ENCODE measurements around the gene MAP3K13.

DNA sequence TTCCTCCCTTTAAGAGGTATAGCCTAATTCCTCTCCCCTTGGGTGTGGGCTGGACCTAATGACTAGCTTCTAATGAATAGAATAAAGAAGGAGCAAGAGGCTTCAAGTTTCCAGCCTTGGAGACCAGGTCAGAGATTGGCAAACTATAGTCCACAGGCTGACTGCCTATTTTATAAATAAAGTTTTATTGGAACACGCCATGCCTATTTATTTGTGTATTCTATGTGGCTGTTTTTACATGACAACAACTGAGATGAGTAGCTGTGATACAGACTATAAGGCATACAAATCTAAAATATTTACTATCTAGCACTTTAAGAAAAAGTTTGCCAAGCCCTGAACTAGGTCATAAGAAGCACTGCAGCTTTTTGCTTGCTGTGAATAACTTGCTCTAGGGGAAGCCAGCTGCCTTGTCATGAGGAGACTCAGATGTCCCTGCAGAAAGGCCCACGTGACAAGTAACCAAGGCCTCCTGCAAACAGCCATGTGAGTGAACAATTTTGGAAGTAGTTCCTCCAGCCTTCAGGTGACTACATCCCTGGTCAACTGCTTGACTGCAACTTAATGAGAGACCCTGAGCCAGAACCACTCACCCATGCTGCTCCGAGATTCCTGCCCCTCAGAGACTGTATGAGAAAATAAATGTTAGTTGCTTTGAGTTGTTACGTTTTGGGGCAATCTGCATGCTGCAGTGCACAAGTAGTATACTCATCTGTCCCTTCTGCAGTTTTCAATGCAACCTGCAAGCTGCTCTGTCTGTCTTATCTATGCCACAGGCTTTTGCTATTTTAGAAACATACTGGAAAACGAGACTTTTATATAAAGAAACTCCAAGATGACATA is 21.1 kb upstream of the MAP3K13 start:
- TF ChIP-seq POLR2AphosphoS5 (IDR thresholded peaks at IDR 0.05; ENCODE audit: low read depth, low read length), result no peak
- TF ChIP-seq POLR2A (IDR thresholded peaks at IDR 0.05; ENCODE audit: low read depth, low read length), result no peak

All from GM12892 (cell line).